Measurements from ENCODE around the gene HOXD3. TPM values are rescaled to one million over a fixed set of nuclear protein-coding genes. Genes with fewer than 3 reads are reported as not detected.

The HOXD3 gene
- total RNA-seq, 1 donor from 2014 or later = not detected

DNA sequence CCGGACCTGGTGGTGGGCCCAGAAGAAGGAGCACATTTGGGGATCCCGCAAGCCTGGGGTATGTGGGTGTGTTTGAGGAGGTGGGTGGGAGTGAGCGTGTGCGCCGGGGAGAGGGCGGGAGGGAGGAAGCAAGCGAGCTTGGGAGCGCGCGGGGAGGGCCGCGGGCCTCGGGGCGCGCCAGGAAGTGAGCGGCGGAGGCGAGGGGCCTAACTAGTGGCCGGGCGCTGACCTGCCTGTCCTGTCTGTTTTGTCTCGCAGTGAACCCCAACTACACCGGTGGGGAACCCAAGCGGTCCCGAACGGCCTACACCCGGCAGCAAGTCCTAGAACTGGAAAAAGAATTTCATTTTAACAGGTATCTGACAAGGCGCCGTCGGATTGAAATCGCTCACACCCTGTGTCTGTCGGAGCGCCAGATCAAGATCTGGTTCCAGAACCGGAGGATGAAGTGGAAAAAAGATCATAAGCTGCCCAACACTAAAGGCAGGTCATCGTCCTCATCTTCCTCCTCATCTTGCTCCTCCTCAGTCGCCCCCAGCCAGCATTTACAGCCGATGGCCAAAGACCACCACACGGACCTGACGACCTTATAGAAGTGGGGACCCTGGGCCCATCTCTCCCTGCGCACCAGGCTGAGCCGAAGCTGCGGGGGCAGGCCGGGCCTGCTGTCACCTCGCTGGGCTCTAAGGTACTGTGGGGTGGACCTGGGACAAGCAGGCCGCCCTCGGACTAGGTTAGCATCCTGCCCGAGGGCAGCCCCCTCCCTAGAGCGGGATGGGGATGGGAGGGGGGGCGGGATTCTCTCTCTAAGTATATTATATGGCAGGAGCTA is 4.5 kb upstream of the HOXD3 start:
- Histone ChIP-seq H3K36me3 (ENCODE audit: insufficient read depth, low read length) (no peaks in the 10 kb centered on the region), H3K27me3 (ENCODE audit: insufficient read depth, low read length) (peaks cover 85% of the 10 kb centered on the region), H3K79me2 (ENCODE audit: insufficient read depth, low read length) (no peaks in the 10 kb centered on the region), H4K20me1 (ENCODE audit: insufficient read depth, low read length) (no peaks in the 10 kb centered on the region), H3K27ac (ENCODE audit: low read depth, low read length) (peak overlapping the region; percentile 47), H3K4me2 (ENCODE audit: low read length) (peak overlapping the region; percentile 81), H2AFZ (ENCODE audit: low read depth, low read length) (no peak overlapping the region), H3K9me3 (ENCODE audit: insufficient read depth, low read depth, low read length) (peaks cover 2% of the 10 kb centered on the region), H3K4me3 (ENCODE audit: insufficient read depth, low read depth, low read length) (peak overlapping the region; percentile 57), H3K4me1 (ENCODE audit: insufficient read depth, low read length) (no peaks in the 10 kb centered on the region), H3K9ac (ENCODE audit: low read length) (peak overlapping the region; percentile 81)
- Mint-ChIP-seq H3K27ac (ENCODE audit: unreplicated experiment) (no peak overlapping the region), H3K27me3 (ENCODE audit: low read depth, unreplicated experiment) (peaks cover 87% of the 10 kb centered on the region), H3K4me3 (ENCODE audit: unreplicated experiment) (no peak overlapping the region), H3K4me1 (ENCODE audit: low read depth, unreplicated experiment) (no peaks in the 10 kb centered on the region), H3K36me3 (ENCODE audit: low read depth, unreplicated experiment) (peaks cover 2% of the 10 kb centered on the region), H3K9me3 (ENCODE audit: unreplicated experiment) (peaks cover 30% of the 10 kb centered on the region)
- TF ChIP-seq EZH2 (IDR thresholded peaks at IDR 0.05; ENCODE audit: insufficient read depth, low read length) = peak; percentile 50
- TF ChIP-seq, protein P1, sequence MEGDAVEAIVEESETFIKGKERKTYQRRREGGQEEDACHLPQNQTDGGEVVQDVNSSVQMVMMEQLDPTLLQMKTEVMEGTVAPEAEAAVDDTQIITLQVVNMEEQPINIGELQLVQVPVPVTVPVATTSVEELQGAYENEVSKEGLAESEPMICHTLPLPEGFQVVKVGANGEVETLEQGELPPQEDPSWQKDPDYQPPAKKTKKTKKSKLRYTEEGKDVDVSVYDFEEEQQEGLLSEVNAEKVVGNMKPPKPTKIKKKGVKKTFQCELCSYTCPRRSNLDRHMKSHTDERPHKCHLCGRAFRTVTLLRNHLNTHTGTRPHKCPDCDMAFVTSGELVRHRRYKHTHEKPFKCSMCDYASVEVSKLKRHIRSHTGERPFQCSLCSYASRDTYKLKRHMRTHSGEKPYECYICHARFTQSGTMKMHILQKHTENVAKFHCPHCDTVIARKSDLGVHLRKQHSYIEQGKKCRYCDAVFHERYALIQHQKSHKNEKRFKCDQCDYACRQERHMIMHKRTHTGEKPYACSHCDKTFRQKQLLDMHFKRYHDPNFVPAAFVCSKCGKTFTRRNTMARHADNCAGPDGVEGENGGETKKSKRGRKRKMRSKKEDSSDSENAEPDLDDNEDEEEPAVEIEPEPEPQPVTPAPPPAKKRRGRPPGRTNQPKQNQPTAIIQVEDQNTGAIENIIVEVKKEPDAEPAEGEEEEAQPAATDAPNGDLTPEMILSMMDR (IDR thresholded peaks at IDR 0.05; ENCODE audit: insufficient read depth, low read depth, low read length) = no peak
- DNase-seq (ENCODE audit: low read depth) (no peak), FAIRE-seq (no peak)

DNA sequence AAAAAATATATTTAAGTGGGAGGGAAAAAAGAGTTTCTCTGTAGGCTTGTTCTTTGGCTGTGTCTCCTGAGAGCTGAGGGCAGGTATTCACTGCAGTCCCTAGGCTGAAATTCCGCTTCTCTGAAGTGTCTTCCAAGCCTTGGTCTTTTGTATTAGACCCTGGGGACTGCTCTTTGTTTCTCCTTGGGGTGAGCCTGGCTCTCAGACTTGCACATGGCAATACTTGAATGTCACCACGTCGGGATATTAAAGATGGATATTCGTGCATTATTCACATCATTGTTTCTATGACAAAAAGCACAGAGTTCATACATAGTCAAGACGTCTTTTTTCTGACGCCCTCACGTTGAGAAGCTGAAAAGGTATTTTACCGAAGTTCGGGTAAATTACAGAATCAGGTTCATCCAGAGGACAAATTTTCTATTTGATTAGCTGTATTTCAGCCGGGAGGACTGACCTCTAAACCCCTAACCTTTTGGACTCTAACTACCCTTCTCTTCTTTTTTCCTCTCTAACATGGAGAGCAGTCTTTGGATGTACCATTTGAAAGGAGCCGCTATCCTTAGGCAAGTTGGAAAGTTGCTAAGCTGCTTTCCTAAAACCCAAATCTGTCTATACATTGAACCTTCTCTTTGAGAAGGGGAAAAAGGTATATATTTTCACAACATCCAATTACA is 2.4 kb upstream of the HOXD3 start:
- H3K4me3 Mint-ChIP-seq (ENCODE audit: unreplicated experiment) = no peak overlapping the region
- FAIRE-seq = no peak
- H3K4me2 ChIP-seq (ENCODE audit: low read length) = peak overlapping the region; percentile 81
- H3K27ac ChIP-seq (ENCODE audit: low read depth, low read length) = no peak overlapping the region
- H3K9me3 ChIP-seq (ENCODE audit: insufficient read depth, low read depth, low read length) = peaks cover 2% of the 10 kb centered on the region
- H3K4me1 Mint-ChIP-seq (ENCODE audit: low read depth, unreplicated experiment) = no peaks in the 10 kb centered on the region
- no peaks in the 10 kb centered on the region for H3K4me1 ChIP-seq (ENCODE audit: insufficient read depth, low read length)
- no peak for DNase-seq (ENCODE audit: low read depth)
- no peaks in the 10 kb centered on the region for H4K20me1 ChIP-seq (ENCODE audit: insufficient read depth, low read length)
- H3K27me3 Mint-ChIP-seq (ENCODE audit: low read depth, unreplicated experiment) = peaks cover 85% of the 10 kb centered on the region
- no peaks in the 10 kb centered on the region for H3K79me2 ChIP-seq (ENCODE audit: insufficient read depth, low read length)
- H3K36me3 ChIP-seq (ENCODE audit: insufficient read depth, low read length) = no peaks in the 10 kb centered on the region
- H3K4me3 ChIP-seq (ENCODE audit: insufficient read depth, low read depth, low read length) = peak overlapping the region; percentile 39
- H3K36me3 Mint-ChIP-seq (ENCODE audit: low read depth, unreplicated experiment) = no peaks in the 10 kb centered on the region
- H3K9ac ChIP-seq (ENCODE audit: low read length) = no peak overlapping the region
- H3K9me3 Mint-ChIP-seq (ENCODE audit: unreplicated experiment) = peaks cover 23% of the 10 kb centered on the region
- peaks cover 81% of the 10 kb centered on the region for H3K27me3 ChIP-seq (ENCODE audit: insufficient read depth, low read length)
- no peak overlapping the region for H3K27ac Mint-ChIP-seq (ENCODE audit: unreplicated experiment)
- TF ChIP-seq EZH2 (IDR thresholded peaks at IDR 0.05; ENCODE audit: insufficient read depth, low read length) = no peak
- TF ChIP-seq, protein P1 (IDR thresholded peaks at IDR 0.05; ENCODE audit: insufficient read depth, low read depth, low read length) = no peak
- H2AFZ ChIP-seq (ENCODE audit: low read depth, low read length) = no peak overlapping the region

Measured in astrocyte (in vitro differentiated cells and primary cell).